Measurements from ENCODE around the gene ZNF316. TPM values are rescaled to one million over a fixed set of nuclear protein-coding genes. Genes with fewer than 3 reads are reported as not detected.
A peak's percentile ranks its signal among the peaks of the same experiment; 100 is the strongest.

ZNF316 gene
- total RNA-seq, 5 donors from 2014 or later (not counting 1 experiment from before 2014, with no cell fraction given) = 51.4 to 69.9 (median 63.4) TPM

DNA sequence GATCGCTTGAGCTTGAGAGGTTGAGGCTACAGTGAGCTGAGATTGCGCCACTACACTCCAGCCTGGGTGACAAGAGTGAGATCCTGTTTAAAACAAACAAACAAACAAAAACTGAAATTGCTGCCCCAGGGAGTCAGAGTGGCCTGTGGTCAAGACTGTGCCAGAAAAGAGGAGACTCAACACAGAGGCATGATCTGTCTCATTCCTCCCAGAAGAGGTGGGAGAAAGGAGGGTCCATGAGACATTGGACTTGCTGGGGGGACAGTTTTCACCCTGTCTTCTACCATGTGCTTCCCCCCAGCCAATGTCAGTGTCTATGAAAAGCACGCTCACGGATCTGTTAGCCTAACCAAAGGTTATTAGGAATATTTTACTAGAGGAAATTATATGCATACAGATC lies 18.5 kb upstream of the ZNF316 start:
- Mint-ChIP-seq H3K27ac (peak overlapping the region in 1 of 2 donors; percentile 16), H3K9me3 (no peaks in the 10 kb centered on the region), H3K36me3 (peaks cover 8% of the 10 kb centered on the region), H3K4me1 (peaks cover 45 to 50% (median 48%) of the 10 kb centered on the region in 3 donors), H3K4me3 (no peak overlapping the region), H3K27me3 (peaks cover 0 to 6% of the 10 kb centered on the region in 2 donors)
- Histone ChIP-seq H3K4me3 (ENCODE audit: control insufficient read depth in 1 of 2, extremely low read depth in 1 of 2, low read length in 1 of 2) (no peak overlapping the region), H3K9me3 (no peaks in the 10 kb centered on the region), H3K27ac (ENCODE audit: low read length) (no peak overlapping the region), H3K4me1 (ENCODE audit: control insufficient read depth in 1 of 2, extremely low read depth in 1 of 2, insufficient read depth in 2 of 2, low read length in 2 of 2) (peaks cover 13 to 66% of the 10 kb centered on the region in 2 experiments), H3K27me3 (replicated peaks in 1 of 2; ENCODE audit: control insufficient read depth in 2 of 2, extremely low read depth in 1 of 2, insufficient read depth in 2 of 2, low read length in 1 of 2) (peaks cover 0 to 22% of the 10 kb centered on the region in 2 experiments), H3K36me3 (ENCODE audit: control insufficient read depth in 2 of 2, extremely low read depth in 1 of 2, insufficient read depth in 1 of 2, low read length in 1 of 2) (no peaks in the 10 kb centered on the region)
- DNase-seq (no peak), ATAC-seq (replicated peaks in 1 of 4) (no peak)
- ChIA-PET CTCF (no interaction called here), POLR2A (no interaction called here)
- no CpG with 5 or more reads among the region's 4 CpGs for WGBS (ENCODE audit: insufficient coverage)

GRCh38 chr7:6619961-6620360 lies 17.2 kb upstream of the ZNF316 start:
- Mint-ChIP-seq H3K4me3 (peak overlapping the region in 1 of 3 donors; percentile 59), H3K4me1 (peaks cover 48 to 56% (median 56%) of the 10 kb centered on the region in 3 donors), H3K36me3 (peaks cover 8% of the 10 kb centered on the region), H3K9me3 (no peaks in the 10 kb centered on the region), H3K27me3 (peaks cover 0 to 2% of the 10 kb centered on the region in 2 donors), H3K27ac (peak overlapping the region; percentile 1 to 89)
- H3K4me3 ChIP-seq (ENCODE audit: control insufficient read depth in 1 of 2, extremely low read depth in 1 of 2, low read length in 1 of 2) = no peak overlapping the region
- ChIA-PET CTCF (interaction anchor here in 1 of 2 donors (0.5 kb wide), 1 partner anchor 18 kb away, joined by 3 read pairs; no protein-coding TSS in a partner anchor), POLR2A (interaction anchor here in 1 of 2 donors (0.6 kb wide), 1 partner anchor 48 kb away, joined by 5 read pairs; no protein-coding TSS in a partner anchor)
- no peaks in the 10 kb centered on the region for H3K36me3 ChIP-seq (ENCODE audit: control insufficient read depth in 2 of 2, extremely low read depth in 1 of 2, insufficient read depth in 1 of 2, low read length in 1 of 2)
- WGBS (ENCODE audit: insufficient coverage) = no CpG with 5 or more reads among the region's 3 CpGs
- DNase-seq = no peak
- H3K4me1 ChIP-seq (ENCODE audit: control insufficient read depth in 1 of 2, extremely low read depth in 1 of 2, insufficient read depth in 2 of 2, low read length in 2 of 2) = peaks cover 17 to 67% of the 10 kb centered on the region in 2 experiments
- H3K27ac ChIP-seq (ENCODE audit: low read length) = peak overlapping the region; percentile 14
- H3K9me3 ChIP-seq = no peaks in the 10 kb centered on the region
- H3K27me3 ChIP-seq (replicated peaks in 1 of 2; ENCODE audit: control insufficient read depth in 2 of 2, extremely low read depth in 1 of 2, insufficient read depth in 2 of 2, low read length in 1 of 2) = peaks cover 0 to 10% of the 10 kb centered on the region in 2 experiments
- ATAC-seq (replicated peaks in 1 of 4) = peak in 3 of 4 experiments; percentile 23 to 38 (median 34)

DNA sequence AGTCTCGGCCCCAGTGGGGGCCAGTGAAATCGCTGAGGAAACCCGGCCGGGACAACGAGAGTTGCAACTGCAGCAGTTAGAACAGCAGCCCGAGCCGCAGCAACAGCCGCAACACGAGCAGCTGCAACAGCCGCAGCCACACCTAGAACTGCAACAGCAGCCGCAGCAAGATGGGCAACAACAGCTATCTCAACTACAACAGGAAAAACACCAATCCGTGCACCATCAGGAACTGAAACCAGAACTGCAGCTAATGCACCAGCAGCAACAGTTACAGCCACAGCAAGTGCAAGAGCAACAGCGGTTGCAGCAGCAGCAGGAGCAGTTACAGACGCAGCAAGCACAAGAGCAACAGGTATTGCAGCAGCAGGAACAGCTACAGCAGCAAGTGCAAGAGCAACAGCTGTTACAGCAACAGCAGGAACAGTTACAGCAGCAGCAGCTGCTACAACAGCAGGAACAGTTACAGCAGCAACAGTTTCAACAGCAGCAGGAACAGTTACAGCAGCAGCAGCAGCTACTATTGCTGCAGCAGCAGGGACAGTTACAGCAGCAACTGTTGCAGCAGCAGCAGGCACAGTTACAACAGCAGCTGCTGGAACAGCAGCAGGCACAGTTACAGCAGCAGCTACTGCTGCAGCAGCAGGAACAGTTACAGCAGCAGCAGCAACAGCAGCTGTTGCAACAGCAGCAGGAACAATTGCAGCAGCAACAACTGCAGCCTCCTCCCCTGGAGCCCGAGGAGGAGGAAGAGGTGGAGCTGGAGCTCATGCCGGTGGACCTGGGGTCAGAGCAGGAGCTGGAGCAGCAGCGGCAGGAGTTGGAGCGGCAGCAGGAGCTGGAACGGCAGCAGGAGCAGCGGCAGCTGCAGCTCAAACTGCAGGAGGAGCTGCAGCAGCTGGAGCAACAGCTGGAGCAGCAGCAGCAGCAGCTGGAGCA lies 15.7 kb upstream of the ZNF316 start:
- Mint-ChIP-seq H3K4me3 (peak overlapping the region; percentile 59 to 63 (median 61)), H3K27me3 (peaks cover 0 to 2% of the 10 kb centered on the region in 2 donors), H3K4me1 (peaks cover 48 to 58% (median 57%) of the 10 kb centered on the region in 3 donors), H3K27ac (peak overlapping the region; percentile 77 to 89), H3K9me3 (no peaks in the 10 kb centered on the region), H3K36me3 (peaks cover 8% of the 10 kb centered on the region)
- no peaks in the 10 kb centered on the region for H3K9me3 ChIP-seq
- DNase-seq = peak in 2 of 35 experiments; percentile 10 to 32
- no peaks in the 10 kb centered on the region for H3K36me3 ChIP-seq (ENCODE audit: control insufficient read depth in 2 of 2, extremely low read depth in 1 of 2, insufficient read depth in 1 of 2, low read length in 1 of 2)
- no peak overlapping the region for H3K4me3 ChIP-seq (ENCODE audit: control insufficient read depth in 1 of 2, extremely low read depth in 1 of 2, low read length in 1 of 2)
- ATAC-seq (replicated peaks in 1 of 4) = peak in 2 of 4 experiments; percentile 13 to 20
- 53% methylated on average over 20 of the region's 20 CpGs for WGBS (ENCODE audit: insufficient coverage)
- peaks cover 0 to under 1% of the 10 kb centered on the region in 2 experiments for H3K27me3 ChIP-seq (replicated peaks in 1 of 2; ENCODE audit: control insufficient read depth in 2 of 2, extremely low read depth in 1 of 2, insufficient read depth in 2 of 2, low read length in 1 of 2)
- POLR2A ChIA-PET = no interaction called here
- H3K27ac ChIP-seq (ENCODE audit: low read length) = peak overlapping the region; percentile 53
- CTCF ChIA-PET = interaction anchor here in 1 of 2 donors (0.5 to 0.6 kb wide), 3 partner anchors 69 to 794 kb away, joined by 3 to 4 read pairs (median 3); no protein-coding TSS in a partner anchor
- H3K4me1 ChIP-seq (ENCODE audit: control insufficient read depth in 1 of 2, extremely low read depth in 1 of 2, insufficient read depth in 2 of 2, low read length in 2 of 2) = peaks cover 12 to 63% of the 10 kb centered on the region in 2 experiments

- CTCF ChIA-PET = interaction anchor here in 1 of 2 donors (0.5 kb wide), 1 partner anchor 105 kb away, joined by 4 read pairs; no protein-coding TSS in a partner anchor
- Histone ChIP-seq H3K36me3 (ENCODE audit: control insufficient read depth in 2 of 2, extremely low read depth in 1 of 2, insufficient read depth in 1 of 2, low read length in 1 of 2) (no peaks in the 10 kb centered on the region), H3K27me3 (replicated peaks in 1 of 2; ENCODE audit: control insufficient read depth in 2 of 2, extremely low read depth in 1 of 2, insufficient read depth in 2 of 2, low read length in 1 of 2) (no peaks in the 10 kb centered on the region), H3K4me1 (ENCODE audit: control insufficient read depth in 1 of 2, extremely low read depth in 1 of 2, insufficient read depth in 2 of 2, low read length in 2 of 2) (peaks cover 12 to 59% of the 10 kb centered on the region in 2 experiments), H3K27ac (ENCODE audit: low read length) (no peak overlapping the region), H3K9me3 (no peaks in the 10 kb centered on the region), H3K4me3 (ENCODE audit: control insufficient read depth in 1 of 2, extremely low read depth in 1 of 2, low read length in 1 of 2) (no peak overlapping the region)
- H3K36me3 Mint-ChIP-seq = peaks cover 8% of the 10 kb centered on the region
- ATAC-seq (replicated peaks in 1 of 4) (no peak), DNase-seq (no peak)
- no peak overlapping the region for H3K4me3 Mint-ChIP-seq
- POLR2A ChIA-PET = no interaction called here
- no peak overlapping the region for H3K27ac Mint-ChIP-seq
- H3K9me3 Mint-ChIP-seq = no peaks in the 10 kb centered on the region
- no peaks in the 10 kb centered on the region for H3K27me3 Mint-ChIP-seq
- WGBS (ENCODE audit: insufficient coverage) = 98% methylated on average over 64 of the region's 67 CpGs
- peaks cover 48 to 56% (median 54%) of the 10 kb centered on the region in 3 donors for H3K4me1 Mint-ChIP-seq
Observed at GRCh38 chr7:6622134-6622710, 14.9 kb upstream of the ZNF316 start.

DNA sequence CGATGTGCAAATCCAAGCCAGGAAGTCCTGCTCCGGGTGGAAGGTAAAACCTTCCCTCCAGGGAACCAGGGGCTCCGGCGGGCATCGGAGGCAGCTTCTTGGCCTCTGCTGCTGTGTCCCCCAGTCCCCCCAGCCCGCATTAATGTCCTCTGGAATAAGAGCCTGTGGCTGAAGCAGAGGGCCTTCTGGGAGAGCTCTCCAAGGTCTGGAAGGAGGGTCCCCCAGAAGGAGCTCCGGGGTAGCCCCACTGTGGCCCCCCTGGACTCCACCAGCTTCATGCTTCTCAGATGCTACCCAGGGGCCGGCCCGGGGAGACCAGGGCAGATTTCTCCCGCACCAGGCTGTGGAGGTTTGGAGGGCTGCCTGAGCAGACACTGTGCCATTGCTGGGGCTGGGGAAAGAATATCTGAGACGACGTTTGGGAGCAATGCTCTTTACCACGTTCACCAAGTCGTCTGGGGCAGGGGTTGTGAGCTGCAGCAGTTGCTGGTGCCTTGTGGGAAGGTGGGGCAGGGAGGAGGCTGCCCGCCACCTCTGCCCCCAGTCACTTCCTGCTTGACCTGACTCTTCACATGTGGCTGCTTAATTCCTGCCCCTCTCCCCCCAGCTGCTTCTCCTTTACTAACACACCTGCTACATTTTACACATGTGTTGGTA lies 13.4 kb upstream of the ZNF316 start:
- Mint-ChIP-seq H3K9me3 (no peaks in the 10 kb centered on the region), H3K27ac (peak overlapping the region; percentile 91 to 93), H3K36me3 (peaks cover 8% of the 10 kb centered on the region), H3K4me1 (peaks cover 41 to 48% (median 46%) of the 10 kb centered on the region in 3 donors), H3K4me3 (peak overlapping the region; percentile 32 to 76 (median 49)), H3K27me3 (no peaks in the 10 kb centered on the region)
- Histone ChIP-seq H3K36me3 (ENCODE audit: control insufficient read depth in 2 of 2, extremely low read depth in 1 of 2, insufficient read depth in 1 of 2, low read length in 1 of 2) (no peaks in the 10 kb centered on the region), H3K9me3 (no peaks in the 10 kb centered on the region), H3K4me1 (ENCODE audit: control insufficient read depth in 1 of 2, extremely low read depth in 1 of 2, insufficient read depth in 2 of 2, low read length in 2 of 2) (peaks cover 12 to 59% of the 10 kb centered on the region in 2 experiments), H3K27me3 (replicated peaks in 1 of 2; ENCODE audit: control insufficient read depth in 2 of 2, extremely low read depth in 1 of 2, insufficient read depth in 2 of 2, low read length in 1 of 2) (no peaks in the 10 kb centered on the region), H3K4me3 (ENCODE audit: control insufficient read depth in 1 of 2, extremely low read depth in 1 of 2, low read length in 1 of 2) (peak overlapping the region; percentile 1 to 35), H3K27ac (ENCODE audit: low read length) (peak overlapping the region; percentile 25)
- CTCF ChIA-PET = no interaction called here
- peak; percentile 57 to 79 (median 74) for ATAC-seq (replicated peaks in 1 of 4)
- WGBS (ENCODE audit: insufficient coverage) = 49% methylated on average over 9 of the region's 15 CpGs
- POLR2A ChIA-PET = no interaction called here
- peak in 6 of 35 experiments; percentile 14 to 45 (median 23) for DNase-seq

DNA sequence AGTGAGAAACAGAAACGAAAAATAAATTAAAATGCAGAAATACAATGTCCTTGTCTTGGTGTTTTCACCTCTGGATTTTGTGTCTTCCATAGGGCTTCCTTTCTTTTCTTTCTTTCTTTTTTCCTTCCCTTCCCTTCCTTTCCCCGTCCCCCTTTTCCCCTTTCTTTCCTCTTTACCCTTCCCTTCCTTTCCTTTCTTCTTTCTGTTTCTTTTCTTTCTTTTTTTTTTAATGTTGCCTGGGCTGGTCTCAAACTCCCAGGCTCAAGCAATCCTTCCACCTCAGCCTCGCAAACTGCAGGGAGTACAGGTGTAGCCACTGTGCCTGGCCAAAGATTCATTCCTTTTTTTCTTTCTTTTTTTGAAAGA lies 12.9 kb upstream of the ZNF316 start:
- POLR2A ChIA-PET = no interaction called here
- peak overlapping the region; percentile 25 for H3K27ac ChIP-seq (ENCODE audit: low read length)

More for the DNA sequence above, 12.9 kb upstream of the ZNF316 start:
- 100% methylated on average over 1 of the region's 3 CpGs for WGBS (ENCODE audit: insufficient coverage)
- no peaks in the 10 kb centered on the region for H3K36me3 ChIP-seq (ENCODE audit: control insufficient read depth in 2 of 2, extremely low read depth in 1 of 2, insufficient read depth in 1 of 2, low read length in 1 of 2)
- H3K27ac Mint-ChIP-seq = peak overlapping the region; percentile 91 to 93
- ATAC-seq (replicated peaks in 1 of 4) (no peak), DNase-seq (no peak)
- peaks cover 12 to 58% of the 10 kb centered on the region in 2 experiments for H3K4me1 ChIP-seq (ENCODE audit: control insufficient read depth in 1 of 2, extremely low read depth in 1 of 2, insufficient read depth in 2 of 2, low read length in 2 of 2)
- H3K9me3 Mint-ChIP-seq = no peaks in the 10 kb centered on the region
- no peaks in the 10 kb centered on the region for H3K9me3 ChIP-seq
- peaks cover 8% of the 10 kb centered on the region for H3K36me3 Mint-ChIP-seq
- H3K27me3 ChIP-seq (replicated peaks in 1 of 2; ENCODE audit: control insufficient read depth in 2 of 2, extremely low read depth in 1 of 2, insufficient read depth in 2 of 2, low read length in 1 of 2) = no peaks in the 10 kb centered on the region
- H3K4me3 Mint-ChIP-seq = peak overlapping the region; percentile 32 to 76 (median 49)
- H3K4me1 Mint-ChIP-seq = peaks cover 37 to 47% (median 45%) of the 10 kb centered on the region in 3 donors
- no peaks in the 10 kb centered on the region for H3K27me3 Mint-ChIP-seq
- peak overlapping the region; percentile 1 to 35 for H3K4me3 ChIP-seq (ENCODE audit: control insufficient read depth in 1 of 2, extremely low read depth in 1 of 2, low read length in 1 of 2)
- CTCF ChIA-PET = no interaction called here

Measured in T-cell (primary cell).